Testis (tissue), 5 donors: ENCODE results near the gene OXSM. TPM values are rescaled to one million over a fixed set of nuclear protein-coding genes. Genes with fewer than 3 reads are reported as not detected.
A peak's percentile ranks its signal among the peaks of the same experiment; 100 is the strongest.

Source experiments
- DNase-seq: peaks from one replicate; pipeline ENCODE4 v3.0.0-alpha.2; 2019
- H3K27ac ChIP-seq, 2 donors: fragments of 200-600 bp; sonication (generic); one replicate each; pipeline ENCODE4 v1.5.1; 2019
- H3K27me3 ChIP-seq: fragments of 200-600 bp; sonication (generic); one replicate; pipeline ENCODE4 v1.5.1; 2019
- H3K36me3 ChIP-seq: fragments of 200-600 bp; sonication (generic); one replicate; pipeline ENCODE4 v1.5.1; 2017; ENCODE audit warnings: low read depth; ENCODE audit errors: missing control alignments
- H3K4me1 ChIP-seq: fragments of 200-600 bp; sonication (generic); one replicate; pipeline ENCODE4 v1.5.1; 2019
- H3K4me3 ChIP-seq, 2 donors: fragments of 200-600 bp; sonication (generic); one replicate each; pipeline ENCODE4 v1.5.1; 2017 to 2019
- H3K9me3 ChIP-seq: fragments of 200-600 bp; sonication (generic); one replicate; pipeline ENCODE4 v1.5.1; 2017
- CTCF ChIP-seq, 3 experiments: fragments of 450-650 bp in 2 of 3; fragments of 200-600 bp in 1 of 3; sonication (generic) in 1 of 3; IDR thresholded peaks; one replicate each; pipeline ENCODE4 v1.5.1; 2016 to 2019; ENCODE audit warnings: antibody characterized with exemption in 3 of 3, mild to moderate bottlenecking in 2 of 3, moderate library complexity in 1 of 3
- POLR2A ChIP-seq: fragments of 450-650 bp; IDR thresholded peaks from one replicate; pipeline ENCODE4 v1.6.1; 2017; ENCODE audit warnings: antibody characterized with exemption, mild to moderate bottlenecking, moderate library complexity
- WGBS, 2 donors: methylation state at CpG; one replicate each; pipeline ENCODE4 v1.1.5; 2018; 5-methylcytosine and 5-hydroxymethylcytosine counted together
- intact Hi-C: fragments of 100-400 bp; cut with DNase I; formaldehyde crosslinking; loops from one replicate; pipeline ENCODE4 v1.15.1; 2023; ENCODE audit warnings: low total_unique reads
- long read RNA-seq, 2 donors: transcript quantifications; one replicate each; lab custom pipeline, GENCODE V29; 2026
- polyA plus RNA-seq: library from polyadenylated mRNA; stranded (reverse); fragments of 350-450 nt; fragmentation: Illumina TruSeq; extraction: RNeasy Lipid Tissue Mini Kit (QIAGEN cat#74804); gene quantifications from one replicate; pipeline ENCODE4 v1.2.3, GENCODE V29; 2014; ENCODE audit warnings: low read depth, low replicate concordance; ENCODE audit not compliant: insufficient read depth
- total RNA-seq, 2 donors: library from RNA; depleted of rRNA; stranded (reverse); fragments of >200 nt; gene quantifications; one replicate each; pipeline ENCODE4 v1.2.3, GENCODE V29; 2016

Gene OXSM
- total RNA-seq (10 to 100 TPM; 21.9 to 26.1 TPM), polyA plus RNA-seq (27.8 TPM)
- long read RNA-seq, donor 1, transcript OXSM-201 (3 exons, 1,519 nt), result major isoform, 7 of 20 reads
- long read RNA-seq, donor 1, partial matches to known transcripts, result 13 of 20 reads
- long read RNA-seq, donor 1, other reads (novel, unspliced or antisense), result 0 of 20 reads
- long read RNA-seq, donor 2, transcript OXSM-201 (3 exons, 1,519 nt), result major isoform, 9 of 17 reads
- long read RNA-seq, donor 2, partial matches to known transcripts, result 7 of 17 reads
- long read RNA-seq, donor 2, other reads (novel, unspliced or antisense), result 0 of 17 reads

GRCh38 chr3:25789596-25790556 is at the start of gene OXSM:
OXSM (plus strand) TSS chr3:25790090; CDS start chr3:25791021, 931 bp downstream.
- Histone ChIP-seq H3K27me3 (no peaks in the 10 kb centered on the region), H3K27ac (peak within 1 kb of the TSS; percentile 79 to 84), H3K4me3 (peak within 1 kb of the TSS; percentile 66 to 80), H3K9me3 (no peaks in the 10 kb centered on the region), H3K4me1 (peaks cover 7% of the 10 kb centered on the region), H3K36me3 (no peaks in the 10 kb centered on the region)
- TF ChIP-seq POLR2A (no peak), CTCF (IDR thresholded peaks at IDR 0.05) (no peak)
- WGBS, 2 donors, result 0 to 1% methylated on average over 28 to 56 of the region's 56 CpGs
- intact Hi-C loops, result no loop called here
- DNase-seq, result peak; percentile 92

- Histone ChIP-seq H3K4me1 (no peaks in the 10 kb centered on the region), H3K27me3 (no peaks in the 10 kb centered on the region), H3K9me3 (no peaks in the 10 kb centered on the region), H3K27ac (no peak overlapping the region), H3K36me3 (no peaks in the 10 kb centered on the region), H3K4me3 (no peak overlapping the region)
- no peak for TF ChIP-seq POLR2A
- TF ChIP-seq CTCF (IDR thresholded peaks at IDR 0.05), result no peak
- no peak for DNase-seq
- 93 to 99% methylated on average over 3 of the region's 3 CpGs for WGBS, 2 donors
- intact Hi-C loops, result no loop called here
Observed at GRCh38 chr3:25744470-25744869, 45.4 kb upstream of the OXSM start.

- H3K4me3 ChIP-seq, result no peak overlapping the region
- no peak overlapping the region for H3K27ac ChIP-seq
- TF ChIP-seq POLR2A, result no peak
- no peak for TF ChIP-seq CTCF (IDR thresholded peaks at IDR 0.05)
- intact Hi-C loops, result no loop called here
- H3K27me3 ChIP-seq, result no peaks in the 10 kb centered on the region
- no peaks in the 10 kb centered on the region for H3K9me3 ChIP-seq
- no peak for DNase-seq
- no peaks in the 10 kb centered on the region for H3K4me1 ChIP-seq
- H3K36me3 ChIP-seq, result no peaks in the 10 kb centered on the region
Observed at GRCh38 chr3:25747033-25747432, 42.9 kb upstream of the OXSM start.

DNA sequence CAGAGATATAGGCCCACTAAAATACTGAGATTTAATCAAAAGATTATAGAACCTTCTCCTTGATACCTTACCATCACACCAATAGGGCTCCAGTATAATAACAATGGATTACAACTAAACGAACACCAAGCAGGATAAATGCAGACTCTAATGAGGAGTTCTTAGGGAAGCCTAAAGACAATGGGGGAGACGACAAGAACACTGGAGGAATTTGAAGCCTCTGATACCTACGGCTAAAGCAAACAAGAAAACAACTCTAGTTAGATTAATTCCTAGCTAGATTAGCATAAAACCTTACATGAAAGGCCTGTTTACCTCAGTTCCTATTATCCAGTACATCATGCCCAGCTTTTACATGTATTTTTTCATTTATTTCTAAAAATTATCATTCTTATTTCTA is 41.7 kb upstream of the OXSM start:
- Histone ChIP-seq H3K36me3 (no peaks in the 10 kb centered on the region), H3K27ac (no peak overlapping the region), H3K4me3 (no peak overlapping the region), H3K4me1 (no peaks in the 10 kb centered on the region), H3K9me3 (no peaks in the 10 kb centered on the region), H3K27me3 (no peaks in the 10 kb centered on the region)
- 84% methylated on average over 3 of the region's 3 CpGs for whole genome bisulfite sequencing, 2 donors
- intact Hi-C loops, result no loop called here
- no peak for DNase-seq
- TF ChIP-seq POLR2A (no peak), CTCF (IDR thresholded peaks at IDR 0.05) (no peak)
